NCI-H2171 (cell line): ENCODE results near the gene GNA14.
"Not testable (repeated sequence)": the region's sequence is repeated elsewhere in the genome, so short reads cannot be mapped to it uniquely, and the experiment has no call there.

Source experiments
- DNase-seq: peaks from one replicate; lab custom pipeline; 2025; lab: John Stamatoyannopoulos, UW

The GNA14 gene

GRCh38 chr9:77643871-77644270 is 4.3 kb downstream of the GNA14 start:
- DNase-seq, result no peak

- peak; percentile 21 for DNase-seq
Measured at GRCh38 chr9:77640741-77641580, 7.2 kb downstream of the GNA14 start.

- DNase-seq, result peak; percentile 28
Measured at GRCh38 chr9:77632652-77633051, 15.5 kb downstream of the GNA14 start.

DNA sequence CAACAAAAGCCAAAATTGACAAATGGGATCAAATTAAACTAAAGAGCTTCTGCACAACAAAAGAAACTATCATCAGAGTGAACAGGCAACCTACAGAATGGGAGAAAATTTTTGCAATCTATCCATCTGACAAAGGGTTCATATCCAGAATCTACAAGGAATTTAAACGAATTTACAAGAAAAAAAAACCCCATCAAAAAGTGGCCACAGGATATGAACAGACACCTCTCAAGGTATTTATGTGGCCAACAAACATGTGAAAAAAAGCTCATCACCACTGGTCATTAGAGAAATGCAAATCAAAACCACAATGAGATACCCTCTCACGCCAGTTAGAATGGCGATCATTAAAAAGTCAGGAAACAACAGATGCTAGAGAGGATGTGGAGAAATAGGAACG is 19.3 kb downstream of the GNA14 start:
- DNase-seq, result not testable (repeated sequence)

DNA sequence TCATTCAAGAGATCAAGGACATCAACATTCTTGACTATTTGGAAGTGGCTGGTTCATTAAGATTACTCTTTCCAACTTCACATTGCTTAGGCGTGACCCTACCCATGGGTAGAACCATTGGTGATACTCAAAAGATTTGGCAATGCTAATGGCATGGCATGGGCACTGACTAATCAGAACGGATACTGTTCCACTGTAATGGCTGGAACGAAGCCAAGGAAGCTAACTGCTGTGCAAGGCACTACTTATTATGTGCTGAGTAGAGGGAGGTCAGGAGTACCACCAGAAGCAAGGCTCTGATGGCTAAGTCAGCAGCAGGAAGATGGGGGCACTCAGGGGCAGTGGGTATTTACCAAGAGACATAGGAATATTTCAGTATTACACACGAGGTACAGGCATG is 31.9 kb downstream of the GNA14 start:
- DNase-seq, result no peak

GRCh38 chr9:77614645-77615044 is 33.5 kb downstream of the GNA14 start:
- DNase-seq, result no peak

- DNase-seq, result no peak
Measured at GRCh38 chr9:77606526-77606925, 41.6 kb downstream of the GNA14 start.

DNA sequence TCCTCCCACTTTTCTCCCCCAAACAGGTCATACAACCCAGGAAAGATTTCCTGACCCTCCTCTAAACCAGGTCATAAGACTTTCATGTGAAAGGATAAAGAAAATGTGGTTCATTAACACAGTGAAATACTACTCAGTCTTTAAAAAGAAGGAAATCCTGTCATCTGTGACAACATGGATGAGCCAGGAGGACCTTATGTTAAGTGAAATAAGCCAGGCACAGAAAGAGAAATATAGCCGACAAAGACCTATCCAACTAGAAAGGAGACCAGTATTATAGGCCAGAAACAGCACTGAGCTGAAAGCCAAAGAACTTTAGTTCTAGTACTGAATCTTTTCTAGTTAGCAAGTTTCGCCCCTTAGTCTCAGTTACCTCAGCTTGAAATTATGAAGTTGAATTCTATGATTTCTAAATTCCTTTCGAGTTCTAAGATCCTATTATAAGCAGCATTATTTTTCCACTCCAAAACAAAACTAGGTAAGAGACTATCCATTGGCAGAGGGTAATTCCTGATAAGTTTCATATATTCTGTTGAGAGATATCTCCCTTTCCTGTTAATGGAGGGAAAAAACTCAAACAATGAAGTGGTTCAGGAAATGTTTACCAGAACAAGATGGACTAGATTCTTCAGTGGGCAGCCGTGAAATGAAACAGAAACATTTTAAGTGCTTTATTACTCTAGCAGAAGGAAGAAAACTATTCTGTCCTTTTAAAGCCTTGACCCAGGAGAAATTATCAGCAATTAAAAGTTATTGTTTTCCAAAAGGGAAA is 42.5 kb downstream of the GNA14 start:
- DNase-seq, result no peak

DNA sequence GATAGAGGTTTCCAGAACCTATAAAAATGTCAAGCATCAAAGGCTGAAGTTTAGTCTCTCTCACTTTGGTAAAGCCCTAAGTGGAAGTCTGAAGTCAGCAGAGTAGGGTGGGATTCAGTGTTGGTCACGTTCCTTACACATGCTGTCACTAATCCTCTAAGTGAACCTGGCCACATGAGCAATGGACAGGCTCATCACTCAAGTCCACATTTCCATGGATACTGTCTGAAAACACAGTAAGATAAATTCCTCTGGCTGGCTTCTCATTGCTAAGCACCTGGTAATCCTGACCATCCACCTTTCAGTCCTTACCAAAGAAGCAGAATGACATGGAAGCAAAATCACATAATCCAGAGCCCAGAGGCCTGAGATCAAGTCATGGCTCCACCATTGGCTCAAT is 43.8 kb downstream of the GNA14 start:
- no peak for DNase-seq

- DNase-seq, result no peak
Measured at GRCh38 chr9:77602852-77603251, 45.3 kb downstream of the GNA14 start.

- no peak for DNase-seq
Measured at GRCh38 chr9:77601476-77602099, 46.5 kb downstream of the GNA14 start.

DNA sequence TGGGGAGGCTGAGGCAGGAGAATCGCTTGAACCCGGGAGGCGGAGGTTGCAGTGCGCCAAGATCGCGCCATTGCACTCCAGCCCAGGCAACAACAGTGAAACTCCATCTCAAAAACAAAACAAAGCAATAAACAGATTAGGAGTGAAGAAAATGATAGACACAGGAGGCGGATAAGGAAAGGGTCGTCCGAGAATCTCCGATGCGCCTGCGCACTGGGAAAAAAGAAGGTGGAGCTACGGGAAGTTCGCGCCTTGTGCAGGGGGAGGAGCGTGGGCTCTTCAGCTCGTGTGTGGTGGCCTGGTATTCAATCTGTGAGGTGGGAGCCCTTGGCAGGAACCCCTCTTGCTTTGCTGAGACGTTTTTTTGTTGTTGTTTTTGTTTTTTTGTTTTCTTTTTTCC is 47.3 kb downstream of the GNA14 start:
- DNase-seq, result no peak

- no peak for DNase-seq
Measured at GRCh38 chr9:77599492-77599891, 48.6 kb downstream of the GNA14 start.

GRCh38 chr9:77598991-77599390 is 49.1 kb downstream of the GNA14 start:
- DNase-seq, result no peak

DNA sequence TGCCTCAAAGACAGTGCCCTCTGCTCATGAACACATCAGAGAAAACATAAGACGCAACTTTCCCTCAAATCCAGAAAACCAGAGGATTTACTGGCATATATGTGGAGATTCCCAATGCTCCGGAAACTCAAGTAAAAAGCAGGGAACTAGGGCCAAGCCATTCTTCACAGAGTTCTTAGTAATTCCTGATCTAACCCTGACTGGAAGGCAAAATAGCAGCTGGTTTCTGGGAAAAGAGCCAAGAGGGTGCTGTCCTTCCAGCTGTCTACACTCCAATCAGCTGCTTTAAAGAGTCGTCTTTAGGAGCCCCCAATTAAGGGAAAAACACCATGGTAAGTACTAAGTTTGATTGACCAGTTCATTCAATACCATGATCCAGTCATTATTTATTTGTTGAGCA is 49.6 kb downstream of the GNA14 start:
- DNase-seq, result peak; percentile 49

- DNase-seq, result no peak
Measured at GRCh38 chr9:77597057-77597456, 51.1 kb downstream of the GNA14 start.

GRCh38 chr9:77595426-77596095 is 52.6 kb downstream of the GNA14 start:
- DNase-seq, result peak; percentile 19

- no peak for DNase-seq
Measured at GRCh38 chr9:77594963-77595362, 53.2 kb downstream of the GNA14 start.

DNA sequence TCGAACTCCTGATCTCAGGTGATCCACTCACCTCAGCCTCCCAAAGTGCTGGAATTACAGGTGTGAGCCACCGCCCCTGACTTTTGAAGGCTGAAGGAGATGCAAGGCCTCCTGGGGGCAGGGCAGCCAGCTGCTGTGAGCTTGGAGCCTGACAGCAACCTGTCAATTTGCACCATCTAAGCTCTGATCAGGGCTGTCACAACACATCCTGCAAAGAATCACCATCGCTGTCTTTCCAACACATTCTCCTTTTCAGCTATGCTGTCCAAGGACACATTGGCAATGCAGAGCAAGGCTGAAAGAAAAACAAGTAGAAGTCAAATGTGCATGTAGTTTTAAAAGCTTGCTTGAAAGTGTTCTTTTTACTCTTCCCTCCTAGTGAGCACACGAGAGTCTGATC is 54.6 kb downstream of the GNA14 start:
- no peak for DNase-seq

DNA sequence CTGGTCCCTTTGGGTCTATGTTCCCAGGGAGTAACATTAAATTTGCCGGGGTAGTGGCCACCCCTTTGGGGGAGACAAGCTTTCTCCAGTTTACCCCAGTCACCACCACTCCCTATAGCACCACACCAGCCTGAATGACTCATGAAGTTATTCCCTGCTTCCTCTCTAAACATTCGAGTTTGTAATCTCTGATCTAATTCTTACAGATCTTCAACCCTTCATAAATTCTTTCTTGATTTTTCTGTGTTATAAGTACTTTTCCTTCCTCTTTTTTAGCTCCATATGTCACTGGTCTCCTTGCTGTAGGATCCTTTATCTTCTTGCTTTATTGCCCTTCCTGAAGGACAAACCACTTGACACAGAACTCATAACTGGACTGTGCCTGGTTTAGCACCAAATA is 55.6 kb downstream of the GNA14 start:
- DNase-seq, result no peak

DNA sequence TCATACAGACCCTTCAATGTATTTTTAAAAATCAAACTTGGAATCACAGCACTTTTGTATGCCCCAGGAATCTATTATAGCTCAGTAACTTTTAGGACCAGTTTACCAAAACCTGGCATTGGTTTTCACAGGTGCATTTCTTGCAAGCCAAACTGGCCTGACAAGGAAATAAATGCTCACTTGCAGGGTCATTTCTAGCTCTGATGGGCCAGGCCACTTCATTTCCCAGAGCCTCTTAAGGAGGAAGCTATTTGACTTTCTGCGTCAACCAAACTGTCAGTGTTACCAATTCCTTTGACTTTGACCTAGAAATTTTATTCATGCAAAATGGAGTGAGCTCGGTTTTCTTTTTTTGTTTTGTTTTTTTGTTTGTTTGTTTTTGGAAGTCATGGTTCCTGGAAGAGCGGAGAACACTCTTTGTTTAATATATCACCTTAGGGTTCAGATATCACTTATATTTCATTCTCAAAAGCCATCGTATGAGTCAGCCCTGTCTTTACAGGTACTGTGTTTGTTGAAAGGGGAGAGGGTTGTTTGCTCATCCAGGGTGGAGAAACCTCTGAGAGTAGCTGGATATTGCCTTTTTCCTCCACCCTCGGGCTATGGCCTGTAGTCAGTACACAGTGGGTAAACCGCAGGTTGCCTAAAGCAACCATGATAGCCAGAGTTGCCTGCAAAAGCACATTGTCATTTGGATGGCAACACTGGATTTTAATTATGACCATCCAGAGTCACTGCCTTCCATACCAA is 58.9 kb downstream of the GNA14 start:
- no peak for DNase-seq
